ENCODE results near the gene TBC1D8.

Gene TBC1D8

GRCh38 chr2:101023327-101024107 is 127.7 kb downstream of the TBC1D8 start:
- DNase-seq = no peak

- no peak for DNase-seq
Observed at GRCh38 chr2:101022221-101022620, 129.0 kb downstream of the TBC1D8 start.

- no peak for DNase-seq
Observed at GRCh38 chr2:101018934-101019333, 132.2 kb downstream of the TBC1D8 start.

- no peak for DNase-seq
Observed at GRCh38 chr2:101017371-101017770, 133.8 kb downstream of the TBC1D8 start.

- DNase-seq = no peak
Observed at GRCh38 chr2:101014264-101014857, 136.8 kb downstream of the TBC1D8 start.

GRCh38 chr2:101012706-101013181 is 138.4 kb downstream of the TBC1D8 start:
- peak; percentile 4 for DNase-seq

GRCh38 chr2:101012054-101012705 is 139.0 kb downstream of the TBC1D8 start:
- DNase-seq = no peak

- DNase-seq = no peak
Observed at GRCh38 chr2:101011152-101011551, 140.0 kb downstream of the TBC1D8 start.

GRCh38 chr2:101007415-101008345 is 143.5 kb downstream of the TBC1D8 start:
- DNase-seq = no peak

- no peak for DNase-seq
Observed at GRCh38 chr2:101006065-101006715, 145.0 kb downstream of the TBC1D8 start.

- no peak for DNase-seq
Observed at GRCh38 chr2:101004620-101005325, 146.4 kb downstream of the TBC1D8 start.

- no peak for DNase-seq
Observed at GRCh38 chr2:101003278-101003775, 147.9 kb downstream of the TBC1D8 start.

GRCh38 chr2:101002562-101003277 is 148.5 kb downstream of the TBC1D8 start:
- no peak for DNase-seq

- DNase-seq = peak; percentile 90
Observed at GRCh38 chr2:101001691-101002561, 149.3 kb downstream of the TBC1D8 start, which contains the start of gene RPL31. TSS of gene RPL31 (plus strand) at chr2:101002289. CDS start at chr2:101002702, 413 bp downstream.

GRCh38 chr2:100999995-101000394 is 151.2 kb downstream of the TBC1D8 start:
- no peak for DNase-seq

GRCh38 chr2:100998235-100998573 is 153.0 kb downstream of the TBC1D8 start:
- DNase-seq = no peak

GRCh38 chr2:100997509-100998234 is 153.5 kb downstream of the TBC1D8 start:
- no peak for DNase-seq

GRCh38 chr2:100995309-100996075 is 155.7 kb downstream of the TBC1D8 start:
- DNase-seq = no peak
